GM23338 (cell line): ENCODE results near the gene STAT4. TPM values are rescaled to one million over a fixed set of nuclear protein-coding genes. Genes with fewer than 3 reads are reported as not detected.

Source experiments
- ATAC-seq: fragments of 200-7000 bp; cut with Tn5 transposase; 3 replicates; pipeline ENCODE4 v1.9.1; 2020
- DNase-seq: peaks from one replicate; pipeline ENCODE4 v3.0.0-alpha.2; 2015; ENCODE audit warnings: low spot score
- H2AFZ ChIP-seq: fragments of 200-600 bp; sonication (generic); 2 replicates; pipeline ENCODE4 v1.8.0; 2016; ENCODE audit warnings: antibody characterized with exemption, mild to moderate bottlenecking, moderate library complexity
- H3F3A ChIP-seq: fragments of 200-600 bp; sonication (generic); replicated peaks from 2 replicates; pipeline ENCODE4 v1.8.0; 2017; ENCODE audit warnings: antibody characterized with exemption, mixed run types, low read depth
- H3K27ac ChIP-seq: fragments of 200-600 bp; sonication (generic); 2 replicates; pipeline ENCODE4 v1.6.1; 2016; ENCODE audit warnings: low read depth
- H3K27me3 ChIP-seq: fragments of 200-600 bp; sonication (generic); 2 replicates; pipeline ENCODE4 v1.8.0; 2016; ENCODE audit warnings: mild to moderate bottlenecking, mixed run types, moderate library complexity; ENCODE audit not compliant: insufficient read depth
- H3K36me3 ChIP-seq: fragments of 200-600 bp; sonication (generic); 2 replicates; pipeline ENCODE4 v1.8.0; 2016; ENCODE audit warnings: mild to moderate bottlenecking; ENCODE audit not compliant: insufficient read depth
- H3K4me1 ChIP-seq: fragments of 200-600 bp; sonication (generic); 2 replicates; pipeline ENCODE4 v1.8.0; 2016; ENCODE audit warnings: mild to moderate bottlenecking, moderate library complexity; ENCODE audit not compliant: insufficient read depth
- H3K4me2 ChIP-seq: fragments of 200-600 bp; sonication (generic); 2 replicates; pipeline ENCODE4 v1.7.1; 2017; ENCODE audit warnings: mixed run types
- H3K4me3 ChIP-seq: fragments of 200-600 bp; sonication (generic); 2 replicates; pipeline ENCODE4 v1.6.1; 2016; ENCODE audit warnings: mixed run types
- H3K79me2 ChIP-seq: fragments of 200-600 bp; sonication (generic); replicated peaks from 2 replicates; pipeline ENCODE4 v1.8.0; 2017; ENCODE audit warnings: mild to moderate bottlenecking; ENCODE audit not compliant: insufficient read depth
- H3K9me2 ChIP-seq: fragments of 200-600 bp; sonication (generic); 2 replicates; pipeline ENCODE4 v1.8.0; 2017; ENCODE audit not compliant: insufficient read depth
- H4K20me1 ChIP-seq: fragments of 200-600 bp; sonication (generic); replicated peaks from 2 replicates; pipeline ENCODE4 v1.8.0; 2017; ENCODE audit warnings: mild to moderate bottlenecking; ENCODE audit not compliant: insufficient read depth
- H3K27ac Mint-ChIP-seq: 2 replicates; pipeline ENCODE4 v1.8.0; 2020; ENCODE audit warnings: inconsistent platforms, mild to moderate bottlenecking, moderate library complexity, mixed read lengths
- H3K27me3 Mint-ChIP-seq: 3 replicates; pipeline ENCODE4 v1.8.0; 2022; ENCODE audit warnings: low read depth, mild to moderate bottlenecking, moderate library complexity, mixed read lengths, inconsistent platforms; ENCODE audit not compliant: insufficient read depth, poor library complexity
- H3K36me3 Mint-ChIP-seq: 3 replicates; pipeline ENCODE4 v1.8.0; 2021; ENCODE audit warnings: low read depth, mild to moderate bottlenecking, inconsistent platforms, moderate library complexity, mixed read lengths
- H3K4me1 Mint-ChIP-seq: 3 replicates; pipeline ENCODE4 v1.8.0; 2020; ENCODE audit warnings: mild to moderate bottlenecking, inconsistent platforms, mixed read lengths
- H3K4me3 Mint-ChIP-seq: 3 replicates; pipeline ENCODE4 v1.8.0; 2021; ENCODE audit warnings: moderate library complexity, mild to moderate bottlenecking, inconsistent platforms, mixed read lengths
- H3K9me3 Mint-ChIP-seq: 3 replicates; pipeline ENCODE4 v1.8.0; 2020; ENCODE audit warnings: moderate library complexity, mild to moderate bottlenecking, inconsistent platforms, mixed read lengths
- CREB1 ChIP-seq: fragments of 250-450 bp; sonication (Bioruptor Pico); IDR thresholded peaks from 2 replicates; pipeline ENCODE4 v1.5.0; 2020; ENCODE audit warnings: low read depth, mild to moderate bottlenecking, moderate library complexity
- EZH2 ChIP-seq: fragments of 200-600 bp; sonication (generic); IDR thresholded peaks from one replicate; pipeline ENCODE4 v1.8.0; 2017; ENCODE audit warnings: antibody characterized with exemption, mild to moderate bottlenecking, low read depth; ENCODE audit not compliant: unreplicated experiment
- EZH2phosphoT487 ChIP-seq: fragments of 200-600 bp; sonication (generic); IDR thresholded peaks from one replicate; pipeline ENCODE4 v1.8.1; 2018; ENCODE audit warnings: antibody characterized with exemption; ENCODE audit not compliant: unreplicated experiment
- JUNB ChIP-seq: IDR thresholded peaks from one replicate; pipeline ENCODE4 v1.6.1; 2016; ENCODE audit warnings: antibody characterized with exemption; ENCODE audit not compliant: unreplicated experiment
- NANOG ChIP-seq: IDR thresholded peaks from 2 replicates; pipeline ENCODE4 v1.6.1; 2016; ENCODE audit warnings: antibody characterized with exemption, borderline replicate concordance
- POLR2AphosphoS5 ChIP-seq: IDR thresholded peaks from 2 replicates; pipeline ENCODE4 v1.6.1; 2016; ENCODE audit warnings: antibody characterized with exemption, low read depth
- STAT1 ChIP-seq: IDR thresholded peaks from one replicate; pipeline ENCODE4 v1.6.1; 2016; ENCODE audit warnings: antibody characterized with exemption; ENCODE audit not compliant: unreplicated experiment
- ZNF114 ChIP-seq: fragments of 250-450 bp; sonication (Bioruptor Pico); IDR thresholded peaks from 2 replicates; pipeline ENCODE4 v1.5.0; 2020; ENCODE audit warnings: mild to moderate bottlenecking, moderate library complexity
- ZNF331 ChIP-seq: fragments of 250-450 bp; sonication (Bioruptor Pico); IDR thresholded peaks from 2 replicates; pipeline ENCODE4 v1.5.0; 2020; ENCODE audit warnings: low read depth, mild to moderate bottlenecking, moderate library complexity
- polyA plus RNA-seq: library from polyadenylated mRNA; unstranded; fragments of >200 nt; fragmentation: Nextera tagmentation; extraction: Ambion mirVana; gene quantifications from 2 replicates; pipeline ENCODE4 v1.2.1, GENCODE V29; 2016
- total RNA-seq: library from RNA; depleted of rRNA; stranded (reverse); fragments of >200 nt; shearing (Covaris generic); gene quantifications from 2 replicates; pipeline ENCODE4 v1.2.3, GENCODE V29; 2014
- TF ChIP-seq, protein P1 (sequence below): IDR thresholded peaks from one replicate; pipeline ENCODE4 v1.6.1; 2018; ENCODE audit warnings: antibody characterized with exemption; ENCODE audit not compliant: unreplicated experiment
- TF ChIP-seq, protein P2 (sequence below): fragments of 250-450 bp; sonication (Bioruptor Pico); IDR thresholded peaks from 2 replicates; pipeline ENCODE4 v1.5.0; 2020; ENCODE audit warnings: mild to moderate bottlenecking, moderate library complexity
- TF ChIP-seq, protein P3 (sequence below), 2 experiments: fragments of 200-600 bp in 1 of 2; sonication (generic) in 1 of 2; conservative IDR thresholded peaks; 2 replicates each; pipeline versions ENCODE4 v1.5.1 to v1.6.1; 2016 to 2017; ENCODE audit warnings: antibody characterized with exemption in 2 of 2, low read depth in 2 of 2, mild to moderate bottlenecking in 2 of 2, moderate library complexity in 1 of 2
- TF ChIP-seq, protein P4 (sequence below): IDR thresholded peaks from 2 replicates; pipeline ENCODE4 v1.6.1; 2016; ENCODE audit warnings: antibody characterized with exemption

The STAT4 gene
- total and polyA plus RNA-seq, 2 experiments from 2014 or later = 0.52 to 0.86 TPM

DNA sequence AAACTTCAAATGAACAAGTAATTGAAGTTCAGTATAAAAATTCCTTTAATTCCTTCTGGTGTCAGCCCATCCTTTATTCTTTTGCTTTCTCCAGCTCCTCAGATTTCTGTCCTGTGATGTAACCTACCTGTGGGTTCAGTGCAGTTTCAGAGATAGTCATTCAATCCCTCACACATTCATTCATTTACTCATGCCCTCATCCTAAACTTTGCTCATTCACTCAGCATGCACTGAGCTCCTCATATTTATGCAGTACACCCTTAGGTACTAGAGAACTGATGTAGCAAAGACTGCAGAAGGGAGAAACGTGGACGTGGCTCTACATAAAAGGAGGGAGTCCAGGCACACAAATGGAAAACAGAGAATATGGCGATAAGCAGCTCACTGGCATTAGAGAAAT is 91.5 kb downstream of the STAT4 start:
- Histone ChIP-seq H3F3A (no peaks in the 10 kb centered on the region), H3K4me1 (no peaks in the 10 kb centered on the region), H4K20me1 (no peaks in the 10 kb centered on the region), H3K4me2 (no peak overlapping the region), H2AFZ (no peak overlapping the region; the same call in 1 of the 2 replicates), H3K27me3 (no peaks in the 10 kb centered on the region), H3K27ac (no peak overlapping the region), H3K79me2 (no peaks in the 10 kb centered on the region), H3K36me3 (no peaks in the 10 kb centered on the region), H3K9me2 (no peaks in the 10 kb centered on the region), H3K4me3 (no peak overlapping the region)
- H3K27ac Mint-ChIP-seq = no peak overlapping the region
- no peaks in the 10 kb centered on the region for H3K9me3 Mint-ChIP-seq
- no peak overlapping the region for H3K4me3 Mint-ChIP-seq
- no peaks in the 10 kb centered on the region for H3K27me3 Mint-ChIP-seq
- no peak for ATAC-seq
- no peaks in the 10 kb centered on the region for H3K4me1 Mint-ChIP-seq
- no peaks in the 10 kb centered on the region for H3K36me3 Mint-ChIP-seq
- DNase-seq = no peak
- TF ChIP-seq, protein P1, sequence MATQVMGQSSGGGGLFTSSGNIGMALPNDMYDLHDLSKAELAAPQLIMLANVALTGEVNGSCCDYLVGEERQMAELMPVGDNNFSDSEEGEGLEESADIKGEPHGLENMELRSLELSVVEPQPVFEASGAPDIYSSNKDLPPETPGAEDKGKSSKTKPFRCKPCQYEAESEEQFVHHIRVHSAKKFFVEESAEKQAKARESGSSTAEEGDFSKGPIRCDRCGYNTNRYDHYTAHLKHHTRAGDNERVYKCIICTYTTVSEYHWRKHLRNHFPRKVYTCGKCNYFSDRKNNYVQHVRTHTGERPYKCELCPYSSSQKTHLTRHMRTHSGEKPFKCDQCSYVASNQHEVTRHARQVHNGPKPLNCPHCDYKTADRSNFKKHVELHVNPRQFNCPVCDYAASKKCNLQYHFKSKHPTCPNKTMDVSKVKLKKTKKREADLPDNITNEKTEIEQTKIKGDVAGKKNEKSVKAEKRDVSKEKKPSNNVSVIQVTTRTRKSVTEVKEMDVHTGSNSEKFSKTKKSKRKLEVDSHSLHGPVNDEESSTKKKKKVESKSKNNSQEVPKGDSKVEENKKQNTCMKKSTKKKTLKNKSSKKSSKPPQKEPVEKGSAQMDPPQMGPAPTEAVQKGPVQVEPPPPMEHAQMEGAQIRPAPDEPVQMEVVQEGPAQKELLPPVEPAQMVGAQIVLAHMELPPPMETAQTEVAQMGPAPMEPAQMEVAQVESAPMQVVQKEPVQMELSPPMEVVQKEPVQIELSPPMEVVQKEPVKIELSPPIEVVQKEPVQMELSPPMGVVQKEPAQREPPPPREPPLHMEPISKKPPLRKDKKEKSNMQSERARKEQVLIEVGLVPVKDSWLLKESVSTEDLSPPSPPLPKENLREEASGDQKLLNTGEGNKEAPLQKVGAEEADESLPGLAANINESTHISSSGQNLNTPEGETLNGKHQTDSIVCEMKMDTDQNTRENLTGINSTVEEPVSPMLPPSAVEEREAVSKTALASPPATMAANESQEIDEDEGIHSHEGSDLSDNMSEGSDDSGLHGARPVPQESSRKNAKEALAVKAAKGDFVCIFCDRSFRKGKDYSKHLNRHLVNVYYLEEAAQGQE = no peak
- TF ChIP-seq POLR2AphosphoS5 (no peak), JUNB (no peak), EZH2phosphoT487 (no peak), STAT1 (no peak), ZNF114 (CRISPR knock-in tag) (no peak), CREB1 (CRISPR knock-in tag) (no peak), EZH2 (no peak), NANOG (no peak), ZNF331 (no peak)
- TF ChIP-seq, protein P2, sequence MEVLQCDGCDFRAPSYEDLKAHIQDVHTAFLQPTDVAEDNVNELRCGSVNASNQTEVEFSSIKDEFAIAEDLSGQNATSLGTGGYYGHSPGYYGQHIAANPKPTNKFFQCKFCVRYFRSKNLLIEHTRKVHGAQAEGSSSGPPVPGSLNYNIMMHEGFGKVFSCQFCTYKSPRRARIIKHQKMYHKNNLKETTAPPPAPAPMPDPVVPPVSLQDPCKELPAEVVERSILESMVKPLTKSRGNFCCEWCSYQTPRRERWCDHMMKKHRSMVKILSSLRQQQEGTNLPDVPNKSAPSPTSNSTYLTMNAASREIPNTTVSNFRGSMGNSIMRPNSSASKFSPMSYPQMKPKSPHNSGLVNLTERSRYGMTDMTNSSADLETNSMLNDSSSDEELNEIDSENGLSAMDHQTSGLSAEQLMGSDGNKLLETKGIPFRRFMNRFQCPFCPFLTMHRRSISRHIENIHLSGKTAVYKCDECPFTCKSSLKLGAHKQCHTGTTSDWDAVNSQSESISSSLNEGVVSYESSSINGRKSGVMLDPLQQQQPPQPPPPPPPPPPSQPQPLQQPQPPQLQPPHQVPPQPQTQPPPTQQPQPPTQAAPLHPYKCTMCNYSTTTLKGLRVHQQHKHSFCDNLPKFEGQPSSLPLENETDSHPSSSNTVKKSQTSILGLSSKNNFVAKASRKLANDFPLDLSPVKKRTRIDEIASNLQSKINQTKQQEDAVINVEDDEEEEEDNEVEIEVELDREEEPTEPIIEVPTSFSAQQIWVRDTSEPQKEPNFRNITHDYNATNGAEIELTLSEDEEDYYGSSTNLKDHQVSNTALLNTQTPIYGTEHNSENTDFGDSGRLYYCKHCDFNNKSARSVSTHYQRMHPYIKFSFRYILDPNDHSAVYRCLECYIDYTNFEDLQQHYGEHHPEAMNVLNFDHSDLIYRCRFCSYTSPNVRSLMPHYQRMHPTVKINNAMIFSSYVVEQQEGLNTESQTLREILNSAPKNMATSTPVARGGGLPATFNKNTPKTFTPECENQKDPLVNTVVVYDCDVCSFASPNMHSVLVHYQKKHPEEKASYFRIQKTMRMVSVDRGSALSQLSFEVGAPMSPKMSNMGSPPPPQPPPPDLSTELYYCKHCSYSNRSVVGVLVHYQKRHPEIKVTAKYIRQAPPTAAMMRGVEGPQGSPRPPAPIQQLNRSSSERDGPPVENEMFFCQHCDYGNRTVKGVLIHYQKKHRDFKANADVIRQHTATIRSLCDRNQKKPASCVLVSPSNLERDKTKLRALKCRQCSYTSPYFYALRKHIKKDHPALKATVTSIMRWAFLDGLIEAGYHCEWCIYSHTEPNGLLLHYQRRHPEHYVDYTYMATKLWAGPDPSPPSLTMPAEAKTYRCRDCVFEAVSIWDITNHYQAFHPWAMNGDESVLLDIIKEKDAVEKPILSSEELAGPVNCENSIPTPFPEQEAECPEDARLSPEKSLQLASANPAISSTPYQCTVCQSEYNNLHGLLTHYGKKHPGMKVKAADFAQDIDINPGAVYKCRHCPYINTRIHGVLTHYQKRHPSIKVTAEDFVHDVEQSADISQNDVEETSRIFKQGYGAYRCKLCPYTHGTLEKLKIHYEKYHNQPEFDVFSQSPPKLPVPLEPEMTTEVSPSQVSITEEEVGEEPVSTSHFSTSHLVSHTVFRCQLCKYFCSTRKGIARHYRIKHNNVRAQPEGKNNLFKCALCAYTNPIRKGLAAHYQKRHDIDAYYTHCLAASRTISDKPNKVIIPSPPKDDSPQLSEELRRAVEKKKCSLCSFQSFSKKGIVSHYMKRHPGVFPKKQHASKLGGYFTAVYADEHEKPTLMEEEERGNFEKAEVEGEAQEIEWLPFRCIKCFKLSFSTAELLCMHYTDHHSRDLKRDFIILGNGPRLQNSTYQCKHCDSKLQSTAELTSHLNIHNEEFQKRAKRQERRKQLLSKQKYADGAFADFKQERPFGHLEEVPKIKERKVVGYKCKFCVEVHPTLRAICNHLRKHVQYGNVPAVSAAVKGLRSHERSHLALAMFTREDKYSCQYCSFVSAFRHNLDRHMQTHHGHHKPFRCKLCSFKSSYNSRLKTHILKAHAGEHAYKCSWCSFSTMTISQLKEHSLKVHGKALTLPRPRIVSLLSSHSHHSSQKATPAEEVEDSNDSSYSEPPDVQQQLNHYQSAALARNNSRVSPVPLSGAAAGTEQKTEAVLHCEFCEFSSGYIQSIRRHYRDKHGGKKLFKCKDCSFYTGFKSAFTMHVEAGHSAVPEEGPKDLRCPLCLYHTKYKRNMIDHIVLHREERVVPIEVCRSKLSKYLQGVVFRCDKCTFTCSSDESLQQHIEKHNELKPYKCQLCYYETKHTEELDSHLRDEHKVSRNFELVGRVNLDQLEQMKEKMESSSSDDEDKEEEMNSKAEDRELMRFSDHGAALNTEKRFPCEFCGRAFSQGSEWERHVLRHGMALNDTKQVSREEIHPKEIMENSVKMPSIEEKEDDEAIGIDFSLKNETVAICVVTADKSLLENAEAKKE (CRISPR knock-in tag) = no peak
- TF ChIP-seq, protein P3, sequence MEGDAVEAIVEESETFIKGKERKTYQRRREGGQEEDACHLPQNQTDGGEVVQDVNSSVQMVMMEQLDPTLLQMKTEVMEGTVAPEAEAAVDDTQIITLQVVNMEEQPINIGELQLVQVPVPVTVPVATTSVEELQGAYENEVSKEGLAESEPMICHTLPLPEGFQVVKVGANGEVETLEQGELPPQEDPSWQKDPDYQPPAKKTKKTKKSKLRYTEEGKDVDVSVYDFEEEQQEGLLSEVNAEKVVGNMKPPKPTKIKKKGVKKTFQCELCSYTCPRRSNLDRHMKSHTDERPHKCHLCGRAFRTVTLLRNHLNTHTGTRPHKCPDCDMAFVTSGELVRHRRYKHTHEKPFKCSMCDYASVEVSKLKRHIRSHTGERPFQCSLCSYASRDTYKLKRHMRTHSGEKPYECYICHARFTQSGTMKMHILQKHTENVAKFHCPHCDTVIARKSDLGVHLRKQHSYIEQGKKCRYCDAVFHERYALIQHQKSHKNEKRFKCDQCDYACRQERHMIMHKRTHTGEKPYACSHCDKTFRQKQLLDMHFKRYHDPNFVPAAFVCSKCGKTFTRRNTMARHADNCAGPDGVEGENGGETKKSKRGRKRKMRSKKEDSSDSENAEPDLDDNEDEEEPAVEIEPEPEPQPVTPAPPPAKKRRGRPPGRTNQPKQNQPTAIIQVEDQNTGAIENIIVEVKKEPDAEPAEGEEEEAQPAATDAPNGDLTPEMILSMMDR (conservative IDR thresholded peaks at IDR 0.05; ENCODE audit: low read depth in 2 of 2) = no peak
- TF ChIP-seq, protein P4, sequence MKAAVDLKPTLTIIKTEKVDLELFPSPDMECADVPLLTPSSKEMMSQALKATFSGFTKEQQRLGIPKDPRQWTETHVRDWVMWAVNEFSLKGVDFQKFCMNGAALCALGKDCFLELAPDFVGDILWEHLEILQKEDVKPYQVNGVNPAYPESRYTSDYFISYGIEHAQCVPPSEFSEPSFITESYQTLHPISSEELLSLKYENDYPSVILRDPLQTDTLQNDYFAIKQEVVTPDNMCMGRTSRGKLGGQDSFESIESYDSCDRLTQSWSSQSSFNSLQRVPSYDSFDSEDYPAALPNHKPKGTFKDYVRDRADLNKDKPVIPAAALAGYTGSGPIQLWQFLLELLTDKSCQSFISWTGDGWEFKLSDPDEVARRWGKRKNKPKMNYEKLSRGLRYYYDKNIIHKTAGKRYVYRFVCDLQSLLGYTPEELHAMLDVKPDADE = no peak
